Smooth muscle cell (in vitro differentiated cells): Measurements from ENCODE around the gene ZNF491. TPM values are rescaled to one million over a fixed set of nuclear protein-coding genes. Genes with fewer than 3 reads are reported as not detected.
"Not testable (repeated sequence)": the region's sequence is repeated elsewhere in the genome, so short reads cannot be mapped to it uniquely, and the experiment has no call there.

Source experiments
- DNase-seq: peaks from one replicate; lab custom pipeline; 2025; ENCODE audit not compliant: unreplicated experiment; lab: John Stamatoyannopoulos, UW
- H2AFZ ChIP-seq: fragments of 200-600 bp; sonication (generic); 2 replicates; pipeline ENCODE4 v1.6.0; 2016; ENCODE audit warnings: antibody characterized with exemption, low read depth, mild to moderate bottlenecking
- H3F3A ChIP-seq: fragments of 200-600 bp; sonication (generic); 2 replicates; pipeline ENCODE4 v1.6.0; 2017; ENCODE audit warnings: antibody characterized with exemption, low read depth
- H3K27ac ChIP-seq: fragments of 200-600 bp; sonication (generic); 2 replicates; pipeline ENCODE4 v1.5.1; 2016; ENCODE audit warnings: low read depth, mild to moderate bottlenecking
- H3K27me3 ChIP-seq: fragments of 200-600 bp; sonication (generic); 2 replicates; pipeline ENCODE4 v1.6.1; 2016; ENCODE audit warnings: low read depth, mild to moderate bottlenecking
- H3K36me3 ChIP-seq: fragments of 200-600 bp; sonication (generic); 2 replicates; pipeline ENCODE4 v1.5.1; 2016; ENCODE audit warnings: low read depth
- H3K4me1 ChIP-seq: fragments of 200-600 bp; sonication (generic); 2 replicates; pipeline ENCODE4 v1.5.1; 2016; ENCODE audit warnings: low read depth
- H3K4me2 ChIP-seq: fragments of 200-600 bp; sonication (generic); 2 replicates; pipeline ENCODE4 v1.6.0; 2016; ENCODE audit warnings: mild to moderate bottlenecking
- H3K4me3 ChIP-seq: fragments of 200-600 bp; sonication (generic); 2 replicates; pipeline ENCODE4 v1.5.1; 2016; ENCODE audit warnings: mild to moderate bottlenecking
- H3K79me2 ChIP-seq: fragments of 200-600 bp; sonication (generic); 2 replicates; pipeline ENCODE4 v1.6.0; 2016; ENCODE audit warnings: low read depth, mild to moderate bottlenecking
- H3K9ac ChIP-seq: fragments of 200-600 bp; sonication (generic); 2 replicates; pipeline ENCODE4 v1.6.0; 2016; ENCODE audit warnings: low read depth
- H3K9me3 ChIP-seq: fragments of 200-600 bp; sonication (generic); replicated peaks from 2 replicates; pipeline ENCODE4 v1.5.1; 2016; ENCODE audit warnings: low read depth
- H4K20me1 ChIP-seq: fragments of 200-600 bp; sonication (generic); 2 replicates; pipeline ENCODE4 v1.6.0; 2016; ENCODE audit warnings: low read depth
- WGBS: methylation state at CpG from one replicate; pipeline ENCODE4 v1.1.7; 2016; ENCODE audit warnings: low lambda C conversion rate; 5-methylcytosine and 5-hydroxymethylcytosine counted together
- polyA plus RNA-seq: library from polyadenylated mRNA; unstranded; fragments of >200 nt; fragmentation: Nextera tagmentation; extraction: Ambion mirVana; gene quantifications from 2 replicates; pipeline ENCODE4 v1.2.1, GENCODE V29; 2016
- total RNA-seq: library from RNA; depleted of rRNA; stranded (reverse); fragments of >200 nt; gene quantifications from 2 replicates; pipeline ENCODE4 v1.2.3, GENCODE V29; 2014
- TF ChIP-seq, protein P1 (sequence below): fragments of 200-600 bp; sonication (generic); IDR thresholded peaks from 2 replicates; pipeline ENCODE4 v1.5.1; 2017; ENCODE audit warnings: borderline replicate concordance, mild to moderate bottlenecking, antibody characterized with exemption; ENCODE audit not compliant: insufficient read depth, poor library complexity, severe bottlenecking

ZNF491 gene
- total and polyA plus RNA-seq, 2 experiments from 2014 or later, result 1.1 to 6.1 TPM

DNA sequence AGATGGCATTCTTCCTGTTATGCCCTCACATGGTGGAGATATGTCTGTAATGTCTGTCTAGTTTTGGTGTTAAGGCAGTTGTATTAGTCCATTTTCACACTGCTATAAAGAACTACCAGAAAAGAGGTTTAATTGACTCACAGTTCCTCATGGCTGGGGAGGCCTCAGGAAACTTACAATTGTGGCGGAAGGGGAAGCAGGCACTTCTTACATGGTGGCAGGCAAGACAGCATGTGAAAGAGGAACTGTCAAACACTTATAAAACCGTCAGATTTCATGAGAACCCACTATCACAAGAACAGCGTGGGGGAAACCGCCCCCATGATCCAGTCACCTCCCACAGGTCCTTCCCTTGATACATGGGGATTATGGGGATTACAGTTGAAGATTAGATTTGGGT is 28.3 kb upstream of the ZNF491 start:
- no peaks in the 10 kb centered on the region for H3F3A ChIP-seq
- H3K9ac ChIP-seq, result no peak overlapping the region
- no peaks in the 10 kb centered on the region for H3K36me3 ChIP-seq
- H4K20me1 ChIP-seq, result no peaks in the 10 kb centered on the region
- TF ChIP-seq, protein P1, sequence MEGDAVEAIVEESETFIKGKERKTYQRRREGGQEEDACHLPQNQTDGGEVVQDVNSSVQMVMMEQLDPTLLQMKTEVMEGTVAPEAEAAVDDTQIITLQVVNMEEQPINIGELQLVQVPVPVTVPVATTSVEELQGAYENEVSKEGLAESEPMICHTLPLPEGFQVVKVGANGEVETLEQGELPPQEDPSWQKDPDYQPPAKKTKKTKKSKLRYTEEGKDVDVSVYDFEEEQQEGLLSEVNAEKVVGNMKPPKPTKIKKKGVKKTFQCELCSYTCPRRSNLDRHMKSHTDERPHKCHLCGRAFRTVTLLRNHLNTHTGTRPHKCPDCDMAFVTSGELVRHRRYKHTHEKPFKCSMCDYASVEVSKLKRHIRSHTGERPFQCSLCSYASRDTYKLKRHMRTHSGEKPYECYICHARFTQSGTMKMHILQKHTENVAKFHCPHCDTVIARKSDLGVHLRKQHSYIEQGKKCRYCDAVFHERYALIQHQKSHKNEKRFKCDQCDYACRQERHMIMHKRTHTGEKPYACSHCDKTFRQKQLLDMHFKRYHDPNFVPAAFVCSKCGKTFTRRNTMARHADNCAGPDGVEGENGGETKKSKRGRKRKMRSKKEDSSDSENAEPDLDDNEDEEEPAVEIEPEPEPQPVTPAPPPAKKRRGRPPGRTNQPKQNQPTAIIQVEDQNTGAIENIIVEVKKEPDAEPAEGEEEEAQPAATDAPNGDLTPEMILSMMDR, result no peak
- H3K79me2 ChIP-seq, result peaks cover 10% of the 10 kb centered on the region
- 92% methylated on average over 4 of the region's 4 CpGs for WGBS
- H3K9me3 ChIP-seq, result peaks cover 6% of the 10 kb centered on the region
- H2AFZ ChIP-seq, result no peak overlapping the region
- H3K4me2 ChIP-seq, result no peak overlapping the region
- H3K4me3 ChIP-seq, result no peak overlapping the region
- H3K27ac ChIP-seq, result no peak overlapping the region
- H3K4me1 ChIP-seq, result no peaks in the 10 kb centered on the region
- H3K27me3 ChIP-seq, result no peaks in the 10 kb centered on the region
- DNase-seq, result no peak

DNA sequence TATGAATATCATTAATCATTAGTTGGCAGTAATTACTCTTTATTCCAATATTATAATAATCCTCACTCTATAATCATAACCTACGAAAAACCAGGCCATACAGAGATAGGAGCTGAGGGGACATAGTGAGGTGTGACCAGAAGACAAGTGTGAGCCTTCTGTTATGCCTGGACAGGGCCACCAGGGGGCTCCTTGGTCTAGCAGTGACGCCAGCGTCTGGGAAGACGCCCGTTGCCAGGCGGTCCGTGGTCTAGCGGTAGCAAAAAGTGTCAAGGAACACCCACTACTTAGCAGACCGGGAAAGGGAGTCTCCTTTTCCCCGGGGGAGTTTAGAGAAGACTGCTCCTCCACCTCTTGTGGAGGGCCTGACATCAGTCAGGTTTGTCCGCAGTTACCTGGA is 26.8 kb upstream of the ZNF491 start:
- H3K9ac ChIP-seq, H3F3A ChIP-seq, H3K4me2 ChIP-seq, DNase-seq, H3K36me3 ChIP-seq, H4K20me1 ChIP-seq, H3K4me3 ChIP-seq, H2AFZ ChIP-seq, H3K27ac ChIP-seq, H3K4me1 ChIP-seq, H3K27me3 ChIP-seq, H3K9me3 ChIP-seq: not testable (repeated sequence)
- WGBS, result 61% methylated on average over 11 of the region's 11 CpGs
- peaks cover 10% of the 10 kb centered on the region for H3K79me2 ChIP-seq

DNA sequence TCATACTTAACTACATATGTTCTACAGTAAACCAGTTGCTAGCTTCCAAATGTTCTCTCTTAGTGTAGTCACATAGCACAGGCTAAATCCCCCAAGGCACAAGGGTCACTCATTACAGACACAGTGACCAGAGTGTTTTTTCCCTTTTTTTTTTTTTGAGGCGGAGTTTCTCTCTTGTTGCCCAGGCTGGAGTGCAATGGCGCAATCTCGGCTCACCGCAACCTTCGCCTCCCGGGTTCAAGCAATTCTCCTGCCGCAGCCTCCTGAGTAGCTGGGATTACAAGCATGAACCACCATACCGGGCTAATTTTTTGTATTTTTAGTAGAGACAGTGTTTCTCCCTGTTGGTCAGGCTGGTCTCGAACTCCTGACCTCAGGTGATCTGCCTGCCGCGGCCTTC is 21.7 kb upstream of the ZNF491 start:
- peaks cover 47% of the 10 kb centered on the region for H3K36me3 ChIP-seq
- not testable (repeated sequence) for H3K4me2 ChIP-seq, H2AFZ ChIP-seq, H3K27me3 ChIP-seq, H3K4me3 ChIP-seq, H3F3A ChIP-seq, H3K9ac ChIP-seq, H4K20me1 ChIP-seq, H3K4me1 ChIP-seq, H3K27ac ChIP-seq, DNase-seq
- peaks cover 10% of the 10 kb centered on the region for H3K79me2 ChIP-seq
- WGBS, result 97% methylated on average over 11 of the region's 11 CpGs
- H3K9me3 ChIP-seq, result peaks cover 31% of the 10 kb centered on the region

DNA sequence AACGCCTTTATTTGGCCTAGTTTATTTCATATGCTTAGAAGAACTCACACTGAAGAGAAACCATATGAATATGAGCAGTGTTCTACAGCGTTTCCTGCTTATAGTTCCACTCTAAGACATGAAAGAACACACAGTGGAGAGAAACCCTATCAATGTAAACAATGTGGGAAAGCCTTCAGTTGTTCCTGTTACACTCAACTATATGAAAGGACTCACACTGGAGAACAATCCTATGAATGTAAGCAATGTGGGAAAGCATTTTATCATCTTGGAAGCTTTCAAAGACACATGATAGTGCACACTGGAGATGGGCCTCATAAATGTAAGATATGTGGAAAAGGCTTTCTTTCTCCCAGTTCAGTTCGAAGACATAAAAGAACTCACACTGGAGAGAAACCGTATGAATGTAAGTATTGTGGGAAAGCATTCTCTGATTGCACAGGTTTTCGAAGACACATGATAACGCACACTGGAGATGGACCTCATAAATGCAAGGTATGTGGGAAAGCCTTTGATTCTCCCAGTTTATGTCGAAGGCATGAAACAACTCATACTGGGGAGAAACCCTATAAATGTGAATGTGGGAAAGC is 17.8 kb upstream of the ZNF491 start:
- H3K9me3 ChIP-seq, result peaks cover 50% of the 10 kb centered on the region

More for the DNA sequence above, 17.8 kb upstream of the ZNF491 start:
- no peak overlapping the region for H2AFZ ChIP-seq
- TF ChIP-seq, protein P1, result no peak
- no peaks in the 10 kb centered on the region for H3K4me1 ChIP-seq
- no peak overlapping the region for H3K4me2 ChIP-seq
- WGBS, result 96% methylated on average over 7 of the region's 7 CpGs
- no peak overlapping the region for H3K27ac ChIP-seq
- H3K4me3 ChIP-seq, result peak overlapping the region; percentile 22
- H3F3A ChIP-seq, result no peaks in the 10 kb centered on the region
- no peaks in the 10 kb centered on the region for H3K79me2 ChIP-seq
- H3K36me3 ChIP-seq, result peaks cover 65% of the 10 kb centered on the region
- no peak for DNase-seq
- H3K9ac ChIP-seq, result no peak overlapping the region
- H3K27me3 ChIP-seq, result no peaks in the 10 kb centered on the region
- no peaks in the 10 kb centered on the region for H4K20me1 ChIP-seq
